HepG2 (cell line): ENCODE data around the gene MCC. TPM values are rescaled to one million over a fixed set of nuclear protein-coding genes. Genes with fewer than 3 reads are reported as not detected.

Experiments used
- ATAC-seq: fragments of 200-7000 bp; cut with Tn5 transposase; 3 replicates; pipeline ENCODE4 v1.9.1; 2020; ENCODE audit warnings: mild to moderate bottlenecking, moderate library complexity
- BruUV-seq: library from RNA; stranded (reverse); fragments of 400-500 nt; replicated peaks from 2 replicates; lab custom pipeline; 2021; lab: Mats Ljungman, UMichigan
- CTCF ChIA-PET: fragments of 300-600 bp; formaldehyde crosslinking; extraction: SDS; loops from one replicate; lab custom pipeline; 2021; ENCODE audit warnings: low total read pairs, inconsistent platforms, low intra/inter-chr PET ratio; lab: Yijun Ruan, JAX
- POLR2A ChIA-PET: fragments of 350-600 bp; sonication (Branson Sonifier 250); formaldehyde crosslinking; loops from one replicate; lab custom pipeline; 2020; ENCODE audit warnings: antibody characterized with exemption, inconsistent platforms; lab: Yijun Ruan, JAX
- DNase-seq: peaks from one replicate; pipeline ENCODE4 v3.0.0-alpha.2; 2015; ENCODE audit warnings: low spot score
- FAIRE-seq: peaks from 3 replicates; lab custom pipeline; 2011; peaks lifted over from hg19 to GRCh38; lab: Jason Lieb, UNC
- H2AFZ ChIP-seq: one replicate; pipeline ENCODE4 v1.6.1; 2011; ENCODE audit warnings: low read length, inconsistent platforms
- H3K27ac ChIP-seq: fragments of 300-600 bp; 3 replicates; pipeline ENCODE4 v1.8.0; 2011; ENCODE audit warnings: mixed run types, mild to moderate bottlenecking, mixed read lengths, low read length, inconsistent platforms; ENCODE audit not compliant: insufficient read depth; ENCODE audit errors: extremely low read length
- H3K27me3 ChIP-seq, 2 experiments: fragments of 200-600 bp in 1 of 2; 2 replicates in 1 of 2; 3 replicates in 1 of 2; pipeline versions ENCODE4 v1.6.0 to v1.8.0; 2011; ENCODE audit warnings: low read length in 2 of 2, mild to moderate bottlenecking in 2 of 2, moderate library complexity in 2 of 2, inconsistent platforms in 1 of 2; ENCODE audit not compliant: insufficient read depth in 2 of 2, control insufficient read depth in 1 of 2
- H3K36me3 ChIP-seq, 2 experiments: fragments of 200-600 bp in 1 of 2; replicated peaks in 1 of 2; 2 replicates in 1 of 2; 3 replicates in 1 of 2; pipeline versions ENCODE4 v1.5.1 to v1.8.0; 2011; ENCODE audit warnings: low read length in 2 of 2, inconsistent platforms in 1 of 2; ENCODE audit not compliant: insufficient read depth in 2 of 2, control insufficient read depth in 1 of 2
- H3K4me1 ChIP-seq: 2 replicates; pipeline ENCODE4 v1.5.1; 2012; ENCODE audit warnings: low read length, inconsistent platforms; ENCODE audit not compliant: insufficient read depth
- H3K4me2 ChIP-seq: 2 replicates; pipeline ENCODE4 v1.6.0; 2011; ENCODE audit warnings: low read depth, low read length, inconsistent platforms
- H3K4me3 ChIP-seq, 3 experiments: fragments of 200-600 bp in 1 of 3; sonication (generic), shearing (Covaris generic) in 1 of 3; replicated peaks in 1 of 3; 2 replicates each; pipeline ENCODE4 v1.5.1; 2011 to 2016; ENCODE audit warnings: low read length in 3 of 3, inconsistent platforms in 2 of 3, low read depth in 2 of 3, mild to moderate bottlenecking in 2 of 3, control low read depth in 1 of 3, mixed read lengths in 1 of 3; ENCODE audit not compliant: insufficient read depth in 1 of 3
- H3K79me2 ChIP-seq: one replicate; pipeline ENCODE4 v1.6.1; 2011; ENCODE audit warnings: low read length, inconsistent platforms; ENCODE audit not compliant: insufficient read depth
- H3K9ac ChIP-seq: 2 replicates; pipeline ENCODE4 v1.6.0; 2011; ENCODE audit warnings: mild to moderate bottlenecking, low read depth, low read length, inconsistent platforms; ENCODE audit not compliant: insufficient read depth
- H3K9me3 ChIP-seq: 2 replicates; pipeline ENCODE4 v1.5.1; 2012; ENCODE audit warnings: mild to moderate bottlenecking, low read length
- H4K20me1 ChIP-seq: 2 replicates; pipeline ENCODE4 v1.6.0; 2011; ENCODE audit warnings: inconsistent platforms, mild to moderate bottlenecking, low read length, moderate library complexity; ENCODE audit not compliant: insufficient read depth
- CSRNP1 ChIP-seq: sonication (generic); formaldehyde crosslinking; IDR thresholded peaks from 2 replicates; pipeline ENCODE4 v1.8.1; 2023; ENCODE audit warnings: mild to moderate bottlenecking, missing genetic modification reagents
- CTCF ChIP-seq: sonication (generic); formaldehyde crosslinking; IDR thresholded peaks from 2 replicates; pipeline ENCODE4 v1.5.0; 2020; ENCODE audit warnings: mild to moderate bottlenecking, missing genetic modification reagents, moderate library complexity
- E2F2 ChIP-seq: sonication (generic); formaldehyde crosslinking; IDR thresholded peaks from 2 replicates; pipeline ENCODE4 v1.4.0; 2020; ENCODE audit warnings: missing genetic modification reagents, borderline replicate concordance
- FOXA1 ChIP-seq, 2 experiments: fragments of 450-650 bp in 1 of 2; sonication (generic) in 1 of 2; formaldehyde crosslinking in 1 of 2; IDR thresholded peaks; 2 replicates each; pipeline versions ENCODE4 v1.4.0 to v1.6.1; 2016 to 2020; ENCODE audit warnings: missing genetic modification reagents in 1 of 2
- FOXK1 ChIP-seq: sonication (generic); formaldehyde crosslinking; IDR thresholded peaks from 2 replicates; pipeline ENCODE4 v1.4.0; 2020; ENCODE audit warnings: low read depth, missing genetic modification reagents, borderline replicate concordance
- GTF2F1 ChIP-seq: fragments of 150-350 bp; IDR thresholded peaks from 2 replicates; pipeline ENCODE4 v1.6.1; 2014; ENCODE audit warnings: low read length
- HOMEZ ChIP-seq: IDR thresholded peaks from 2 replicates; pipeline ENCODE4 v1.6.1; 2016; ENCODE audit warnings: low read depth
- MAX ChIP-seq: IDR thresholded peaks from 2 replicates; pipeline ENCODE4 v1.6.1; 2012; ENCODE audit warnings: inconsistent platforms
- SRY ChIP-seq: sonication (generic); formaldehyde crosslinking; IDR thresholded peaks from 2 replicates; pipeline ENCODE4 v1.8.0; 2022; ENCODE audit warnings: mild to moderate bottlenecking, missing genetic modification reagents
- XRCC5 ChIP-seq: fragments of 200-400 bp; formaldehyde crosslinking; optimal IDR thresholded peaks from 2 replicates; pipeline ENCODE3; 2017; ENCODE audit warnings: mild to moderate bottlenecking, low read length
- ZNF12 ChIP-seq: sonication (generic); formaldehyde crosslinking; IDR thresholded peaks from 2 replicates; pipeline ENCODE4 v1.5.0; 2020; ENCODE audit warnings: missing genetic modification reagents
- ZNF30 ChIP-seq: sonication (generic); formaldehyde crosslinking; IDR thresholded peaks from 2 replicates; pipeline ENCODE4 v1.5.0; 2020; ENCODE audit warnings: mild to moderate bottlenecking, missing genetic modification reagents
- ZNF337 ChIP-seq: sonication (generic); formaldehyde crosslinking; IDR thresholded peaks from 2 replicates; pipeline ENCODE4 v1.5.1; 2020; ENCODE audit warnings: missing genetic modification reagents, low read depth, mild to moderate bottlenecking, borderline replicate concordance
- ZNF513 ChIP-seq: sonication (generic); formaldehyde crosslinking; conservative IDR thresholded peaks from 2 replicates; pipeline ENCODE4 v1.5.0; 2020; ENCODE audit warnings: missing genetic modification reagents
- ZNF652 ChIP-seq: IDR thresholded peaks from 2 replicates; pipeline ENCODE4 v1.6.1; 2016; ENCODE audit warnings: low read depth, borderline replicate concordance
- ZNF691 ChIP-seq: sonication (generic); formaldehyde crosslinking; IDR thresholded peaks from 2 replicates; pipeline ENCODE4 v1.4.0; 2020; ENCODE audit warnings: missing genetic modification reagents, low read depth, mild to moderate bottlenecking, borderline replicate concordance
- WGBS: methylation state at CpG from one replicate; pipeline ENCODE4 v1.1.6; 2017; ENCODE audit warnings: low lambda C conversion rate; 5-methylcytosine and 5-hydroxymethylcytosine counted together
- in situ Hi-C: cut with HindIII; loops from 2 replicates; pipeline ENCODE4 v1.10.0; 2017; ENCODE audit warnings: low pct_unique_long_range_greater_than_20kb; ENCODE audit not compliant: extremely low pct_ligation_motif_present
- intact Hi-C: fragments of 100-400 bp; cut with micrococcal nuclease; formaldehyde crosslinking; loops from one replicate; pipeline ENCODE4 v1.10.0; 2022; ENCODE audit not compliant: unreplicated experiment
- polyA plus RNA-seq, 8 experiments: library from polyadenylated mRNA; depleted of rRNA in 3 of 8; stranded (reverse) in 7 of 8; unstranded in 1 of 8; fragments of >200 nt; fragmentation: Illumina TruSeq in 4 of 8; extraction: Trizol in 4 of 8; gene quantifications; 2 replicates each; pipeline versions ENCODE4 v1.2.1 to v1.2.3, GENCODE V29; 2011 to 2016; ENCODE audit warnings: low read depth in 4 of 8, missing spikeins in 1 of 8, mixed read lengths in 1 of 8; ENCODE audit not compliant: insufficient read depth in 1 of 8
- total RNA-seq, 5 experiments: library from RNA; depleted of rRNA; stranded (reverse); fragments of >200 nt; fragmentation: Illumina TruSeq; extraction: Trizol; gene quantifications; 2 replicates each; pipeline ENCODE4 v1.2.3, GENCODE V29; 2016; ENCODE audit warnings: low read depth in 1 of 5

The MCC gene
- total and polyA plus RNA-seq, 2 of the 13 experiments (the other 11 are each of a cell fraction or from before 2014, with no cell fraction given) = 0.55 to 2.4 TPM

- POLR2A ChIA-PET = no interaction called here
- no peak for FAIRE-seq
- intact Hi-C loops (no loop called here), in situ Hi-C loops (no loop called here)
- DNase-seq = no peak
- Histone ChIP-seq H3K79me2 (no peaks in the 10 kb centered on the region), H3K9ac (no peak overlapping the region), H3K27me3 (no peaks in the 10 kb centered on the region), H3K36me3 (no peaks in the 10 kb centered on the region), H3K9me3 (no peaks in the 10 kb centered on the region), H3K4me1 (no peaks in the 10 kb centered on the region), H3K4me2 (no peak overlapping the region), H3K4me3 (no peak overlapping the region), H4K20me1 (no peaks in the 10 kb centered on the region), H2AFZ (no peak overlapping the region), H3K27ac (no peak overlapping the region)
- 0% methylated on average over 3 of the region's 3 CpGs for WGBS
- ATAC-seq = no peak
- TF ChIP-seq E2F2 (no peak), ZNF12 (CRISPR knock-in tag) (no peak), MAX (no peak), FOXK1 (CRISPR knock-in tag) (no peak), ZNF513 (CRISPR knock-in tag) (no peak), ZNF691 (CRISPR knock-in tag) (no peak), ZNF337 (CRISPR knock-in tag) (no peak), GTF2F1 (no peak), XRCC5 (no peak), ZNF652 (CRISPR knock-in tag) (no peak), SRY (CRISPR knock-in tag) (no peak), ZNF30 (CRISPR knock-in tag) (no peak), CTCF (CRISPR knock-in tag) (no peak), HOMEZ (CRISPR knock-in tag) (no peak), CSRNP1 (CRISPR knock-in tag) (no peak), FOXA1 (IDR thresholded peaks at IDR 0.05) (no peak), FOXA1 (CRISPR knock-in tag; IDR thresholded peaks at IDR 0.05) (no peak)
- BruUV-seq = no TSS peak
- CTCF ChIA-PET = no interaction called here
Observed at GRCh38 chr5:113397046-113397445, 91.2 kb downstream of the MCC start.
